NCI-H526 (cell line): ENCODE data around the gene NARS2.
"Not testable (repeated sequence)": the region's sequence is repeated elsewhere in the genome, so short reads cannot be mapped to it uniquely, and the experiment has no call there.

Experiments
- DNase-seq, 2 experiments: peaks; one replicate each; lab custom pipeline; 2025; lab: John Stamatoyannopoulos, UW

Gene NARS2, protein sequence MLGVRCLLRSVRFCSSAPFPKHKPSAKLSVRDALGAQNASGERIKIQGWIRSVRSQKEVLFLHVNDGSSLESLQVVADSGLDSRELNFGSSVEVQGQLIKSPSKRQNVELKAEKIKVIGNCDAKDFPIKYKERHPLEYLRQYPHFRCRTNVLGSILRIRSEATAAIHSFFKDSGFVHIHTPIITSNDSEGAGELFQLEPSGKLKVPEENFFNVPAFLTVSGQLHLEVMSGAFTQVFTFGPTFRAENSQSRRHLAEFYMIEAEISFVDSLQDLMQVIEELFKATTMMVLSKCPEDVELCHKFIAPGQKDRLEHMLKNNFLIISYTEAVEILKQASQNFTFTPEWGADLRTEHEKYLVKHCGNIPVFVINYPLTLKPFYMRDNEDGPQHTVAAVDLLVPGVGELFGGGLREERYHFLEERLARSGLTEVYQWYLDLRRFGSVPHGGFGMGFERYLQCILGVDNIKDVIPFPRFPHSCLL

GRCh38 chr11:78574386-78575381, at the start of gene NARS2:
Gene NARS2 (minus strand): TSS chr11:78574864. CDS start chr11:78574488, 376 bp downstream.
- DNase-seq: peak; percentile 96 to 99

DNA sequence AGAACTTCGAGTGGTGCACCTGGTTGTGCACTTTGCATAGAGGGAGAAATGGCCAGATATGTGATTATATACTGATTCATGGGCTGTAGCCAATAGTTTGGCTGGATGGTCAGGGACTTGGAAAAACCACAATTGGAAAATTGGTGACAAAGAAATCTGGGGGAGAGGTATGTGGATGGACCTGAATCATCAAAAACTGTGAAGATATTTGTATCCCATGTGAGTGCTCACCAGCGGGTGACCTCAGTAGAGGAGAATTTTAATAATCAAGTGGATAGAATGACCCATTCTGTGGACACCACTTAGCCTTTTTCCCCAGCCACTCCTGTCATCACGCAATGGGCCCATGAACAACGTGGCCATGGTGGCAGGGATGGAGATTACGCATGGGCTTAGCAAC, 48.0 kb upstream of the NARS2 start:
- DNase-seq: no peak

GRCh38 chr11:78620159-78620558, 45.5 kb upstream of the NARS2 start:
- no peak for DNase-seq

- no peak for DNase-seq
Measured at GRCh38 chr11:78615724-78616123, 41.1 kb upstream of the NARS2 start.

DNA sequence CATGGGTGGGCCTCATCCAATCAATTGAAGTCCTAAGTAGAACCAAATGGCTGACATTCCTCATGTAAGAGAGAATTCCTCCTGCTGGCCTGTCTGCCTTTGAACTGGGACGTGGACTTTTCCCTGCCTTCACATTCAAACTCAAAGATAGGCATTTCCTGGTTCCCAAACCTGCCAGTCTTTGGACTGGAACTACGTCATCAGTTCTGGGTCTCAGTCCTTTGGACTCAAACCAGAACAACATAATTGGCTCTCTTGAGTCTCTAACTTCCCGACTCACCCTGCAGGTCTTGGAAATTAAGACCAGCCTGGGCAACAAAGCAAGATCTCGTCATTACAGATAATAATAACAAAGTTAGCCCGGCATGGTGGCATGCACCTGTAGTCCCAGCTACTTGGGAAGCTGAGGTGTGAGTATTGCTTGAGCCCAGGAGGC, 38.7 kb upstream of the NARS2 start:
- no peak for DNase-seq

DNA sequence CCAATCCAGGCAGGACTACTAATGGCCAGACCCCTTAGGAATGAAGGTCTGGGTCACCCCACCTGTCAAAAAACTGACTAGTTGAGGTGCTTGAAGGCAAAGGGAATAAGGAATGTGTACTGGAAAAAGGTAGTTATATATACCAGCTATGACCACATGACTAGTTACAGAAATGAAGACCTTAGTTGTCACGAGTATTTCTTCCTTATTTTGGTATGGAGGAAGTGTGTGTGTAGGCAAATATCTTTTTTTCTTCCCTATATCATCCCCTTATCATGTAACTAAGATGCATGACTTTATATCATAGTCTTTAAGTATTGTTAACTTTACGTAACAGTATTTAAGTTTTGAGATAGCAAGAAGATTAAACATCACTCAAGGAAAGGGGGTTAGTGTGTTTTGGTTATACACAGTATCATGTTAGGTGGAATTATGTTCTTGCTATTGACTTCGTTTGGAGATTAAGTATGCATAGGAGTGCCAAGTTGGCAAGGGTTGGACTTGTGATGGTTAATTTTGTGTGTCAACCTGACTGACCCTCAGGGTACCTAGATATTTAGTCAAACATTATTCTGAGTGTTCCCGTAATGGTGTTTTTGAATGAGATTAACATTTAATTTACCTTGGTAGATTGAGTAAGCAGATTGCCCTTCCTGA, 38.2 kb upstream of the NARS2 start:
- no peak for DNase-seq

GRCh38 chr11:78609321-78609720, 34.7 kb upstream of the NARS2 start:
- DNase-seq: not testable (repeated sequence)

DNA sequence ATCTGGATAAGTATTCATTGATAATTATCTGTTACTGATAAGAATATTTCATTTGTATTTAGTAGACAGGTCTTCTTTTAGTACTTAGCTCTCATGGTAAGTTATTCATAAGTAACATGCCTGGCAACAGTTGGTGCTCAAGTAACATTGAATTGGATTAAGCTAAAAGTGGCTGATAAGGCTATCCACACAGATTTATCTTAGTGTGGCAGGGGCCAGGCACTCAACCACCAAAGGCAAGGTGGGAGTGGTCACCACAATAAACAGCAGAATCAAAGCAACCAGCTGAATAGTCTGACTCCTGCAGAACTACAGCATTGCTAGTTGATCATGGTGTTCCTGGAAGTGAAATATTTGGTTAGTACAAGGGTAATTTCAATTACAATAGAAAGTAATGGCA, 33.0 kb upstream of the NARS2 start:
- no peak for DNase-seq

DNA sequence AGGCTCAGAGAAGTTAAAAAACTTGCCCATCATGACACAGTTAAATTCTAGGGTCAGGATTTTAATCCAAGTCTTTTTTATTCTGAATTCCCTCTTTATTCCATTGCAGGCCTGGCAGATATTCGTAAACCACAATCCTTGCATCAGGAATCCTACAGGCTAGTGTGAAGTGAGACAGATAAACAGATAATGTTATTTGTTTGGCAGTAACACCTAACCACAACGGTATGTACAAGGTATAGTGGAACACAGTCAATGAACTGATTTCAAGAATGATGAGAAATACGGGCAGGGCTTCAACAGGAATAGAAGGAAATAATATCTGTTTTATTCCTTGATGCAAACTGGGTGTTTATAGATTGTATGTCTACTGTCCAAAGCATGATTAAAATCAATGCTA, 32.0 kb upstream of the NARS2 start:
- no peak for DNase-seq

GRCh38 chr11:78605296-78605695, 30.6 kb upstream of the NARS2 start:
- no peak for DNase-seq

- no peak for DNase-seq
Measured at GRCh38 chr11:78603792-78604191, 29.1 kb upstream of the NARS2 start.

- not testable (repeated sequence) for DNase-seq
Measured at GRCh38 chr11:78602771-78603170, 28.1 kb upstream of the NARS2 start.

- not testable (repeated sequence) for DNase-seq
Measured at GRCh38 chr11:78601066-78601465, 26.4 kb upstream of the NARS2 start.

DNA sequence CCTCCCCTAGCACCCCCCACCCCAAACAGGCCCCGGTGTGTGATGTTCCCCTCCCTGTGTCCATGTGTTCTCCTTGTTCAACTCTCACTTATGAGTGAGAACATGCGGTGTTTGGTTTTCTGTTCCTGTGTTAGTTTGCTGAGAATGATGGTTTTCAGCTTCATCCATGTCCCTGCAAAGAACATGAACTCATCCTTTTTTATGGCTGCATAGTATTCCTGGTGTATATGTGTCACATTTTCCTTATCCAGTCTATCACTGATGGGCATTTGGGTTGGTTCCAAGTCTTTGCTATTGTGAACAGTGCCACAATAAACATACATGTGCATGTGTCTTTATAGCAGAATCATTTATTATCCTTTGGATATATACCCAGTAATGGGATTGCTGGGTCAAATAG, 22.9 kb upstream of the NARS2 start:
- DNase-seq: not testable (repeated sequence)

DNA sequence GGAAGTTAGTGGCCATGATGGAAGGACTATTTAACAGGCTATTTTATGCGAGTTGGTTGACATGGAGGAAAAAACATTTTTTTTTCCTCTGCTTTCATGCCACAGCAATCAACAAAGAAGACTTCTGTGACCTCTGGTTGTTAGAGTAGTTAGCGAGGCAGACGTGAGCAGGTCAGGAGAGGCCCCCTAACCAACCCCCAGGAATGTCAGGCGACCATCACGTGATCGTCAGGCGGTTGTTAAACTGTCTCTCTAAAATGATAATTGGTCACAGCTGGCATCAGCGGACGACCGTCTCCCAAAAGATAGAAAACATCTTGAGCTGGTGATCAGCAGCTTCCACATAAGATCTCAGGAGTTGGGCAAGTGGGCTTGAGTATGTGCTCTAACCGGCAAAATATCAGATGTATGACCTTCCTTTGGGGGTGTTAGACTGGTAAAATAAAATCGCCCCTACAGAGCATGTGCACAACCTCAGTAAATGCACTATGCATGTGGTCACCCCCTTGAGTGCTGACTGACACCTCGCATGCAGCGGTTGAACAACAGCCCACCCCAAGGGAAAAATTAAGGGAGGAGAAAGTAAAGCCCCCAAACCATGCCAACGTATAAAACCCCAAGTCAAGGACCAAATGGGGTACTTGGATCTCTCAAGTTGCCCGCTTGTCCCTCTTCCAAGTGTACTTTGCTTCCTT, 20.9 kb upstream of the NARS2 start:
- no peak for DNase-seq

DNA sequence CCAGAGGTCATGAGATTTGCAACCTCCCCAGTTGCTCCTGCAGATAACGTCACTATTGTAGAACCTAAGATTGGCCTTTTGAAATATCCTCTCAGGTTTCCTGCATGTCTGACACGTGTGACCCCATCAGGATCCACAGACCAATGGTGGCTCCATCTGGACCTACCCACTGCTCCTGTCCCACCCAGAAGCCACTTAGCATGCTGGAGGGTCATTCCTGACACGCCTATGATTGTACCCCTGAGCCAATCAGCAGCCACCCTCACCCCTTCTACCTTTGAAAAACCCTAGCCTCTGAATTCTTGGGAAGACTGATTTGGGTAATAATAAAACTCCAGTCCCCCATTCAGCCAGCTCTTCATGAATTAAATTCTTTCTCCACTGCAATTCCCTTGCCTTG, 20.1 kb upstream of the NARS2 start:
- DNase-seq: no peak

DNA sequence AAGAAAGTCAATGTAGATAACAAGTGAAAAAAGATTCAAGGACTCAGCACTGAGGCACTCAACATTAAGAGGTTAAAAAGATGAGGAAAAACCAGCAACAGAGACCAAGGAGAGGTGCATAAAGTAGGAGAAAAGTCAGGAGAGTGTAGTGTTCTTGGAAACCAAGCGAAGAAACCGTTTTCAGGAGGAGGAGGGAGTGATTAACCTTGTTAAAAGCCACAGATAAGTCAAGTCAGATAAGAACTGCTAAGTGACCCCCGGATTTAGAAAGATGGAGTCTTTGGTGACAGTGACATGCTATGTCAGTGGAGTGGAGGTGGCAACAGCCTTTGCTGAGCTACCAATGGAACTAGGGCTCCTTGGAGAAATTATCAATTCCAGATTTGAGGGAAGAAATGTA, 13.9 kb upstream of the NARS2 start:
- no peak for DNase-seq

- DNase-seq: no peak
Measured at GRCh38 chr11:78587446-78587845, 12.8 kb upstream of the NARS2 start.

DNA sequence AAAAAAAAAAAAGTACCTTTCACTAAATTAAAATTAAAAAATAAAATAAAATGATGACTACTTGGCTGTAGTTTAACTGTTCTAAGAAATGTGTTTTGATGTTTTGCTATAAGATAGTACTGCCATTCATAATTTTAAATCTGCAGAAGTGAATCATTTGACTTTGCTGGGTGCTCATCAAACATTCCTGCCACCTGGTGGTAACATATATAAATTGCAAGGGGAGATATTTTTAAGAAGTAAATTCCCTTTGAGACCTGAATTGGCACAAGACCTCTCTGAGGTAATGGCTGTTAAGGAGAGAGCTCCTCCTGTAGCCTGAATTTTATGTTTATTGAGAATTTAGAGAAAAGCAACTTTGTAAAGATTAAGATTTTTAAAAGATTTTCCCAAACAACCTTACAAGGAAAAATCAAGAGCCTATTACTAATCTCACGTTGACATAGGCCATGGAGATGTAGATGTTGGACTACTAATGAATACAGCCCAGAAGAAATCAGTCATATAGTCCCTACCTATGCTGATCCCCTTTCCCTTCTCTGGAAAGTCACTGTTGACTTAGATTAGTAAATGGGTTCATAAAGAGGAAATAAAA, 11.9 kb upstream of the NARS2 start:
- peak; percentile 45 to 69 for DNase-seq

- DNase-seq: no peak
Measured at GRCh38 chr11:78583889-78584288, 9.2 kb upstream of the NARS2 start.

GRCh38 chr11:78577495-78577894, 2.8 kb upstream of the NARS2 start:
- no peak for DNase-seq
